Activated CD4-positive, CD25-positive, alpha-beta regulatory T cell treated with anti-CD3 and anti-CD28 coated beads, Interleukin-2, amount 50 U/mL, for 72 hours (primary cell): ENCODE results near the gene COX5B.
A peak's percentile ranks its signal among the peaks of the same experiment; 100 is the strongest.
"Not testable (repeated sequence)": the region's sequence is repeated elsewhere in the genome, so short reads cannot be mapped to it uniquely, and the experiment has no call there.

ENCODE experiments used
- DNase-seq: peaks from one replicate; pipeline ENCODE4 v3.0.0; 2021

COX5B gene

GRCh38 chr2:97645695-97646629 lies at the start of gene COX5B:
Gene COX5B, plus strand, starts transcription at chr2:97646062. Its CDS starts 25 bp downstream, at chr2:97646087.
- DNase-seq = peak; percentile 98

GRCh38 chr2:97596180-97596579 lies 49.7 kb upstream of the COX5B start:
- not testable (repeated sequence) for DNase-seq

- DNase-seq = not testable (repeated sequence)
Observed at GRCh38 chr2:97601537-97601936, 44.3 kb upstream of the COX5B start.

- not testable (repeated sequence) for DNase-seq
Observed at GRCh38 chr2:97605109-97605508, 40.8 kb upstream of the COX5B start.

- DNase-seq = not testable (repeated sequence)
Observed at GRCh38 chr2:97605524-97606339, 40.1 kb upstream of the COX5B start.

GRCh38 chr2:97608745-97609144 lies 37.1 kb upstream of the COX5B start:
- DNase-seq = not testable (repeated sequence)

GRCh38 chr2:97611895-97612294 lies 34.0 kb upstream of the COX5B start:
- DNase-seq = not testable (repeated sequence)

GRCh38 chr2:97615746-97616145 lies 30.1 kb upstream of the COX5B start:
- not testable (repeated sequence) for DNase-seq

GRCh38 chr2:97617911-97618310 lies 28.0 kb upstream of the COX5B start:
- no peak for DNase-seq

GRCh38 chr2:97618939-97619827 lies 26.7 kb upstream of the COX5B start:
- not testable (repeated sequence) for DNase-seq

GRCh38 chr2:97620492-97620891 lies 25.4 kb upstream of the COX5B start:
- DNase-seq = not testable (repeated sequence)

GRCh38 chr2:97622976-97623375 lies 22.9 kb upstream of the COX5B start:
- not testable (repeated sequence) for DNase-seq

- DNase-seq = not testable (repeated sequence)
Observed at GRCh38 chr2:97625354-97626048, 20.4 kb upstream of the COX5B start.

GRCh38 chr2:97626049-97626430 lies 19.8 kb upstream of the COX5B start:
- not testable (repeated sequence) for DNase-seq

GRCh38 chr2:97644023-97644717 lies 1.7 kb upstream of the COX5B start:
- no peak for DNase-seq

- DNase-seq = no peak
Observed at GRCh38 chr2:97645112-97645694, 659 bp upstream of the COX5B start.

- DNase-seq = no peak
Observed at GRCh38 chr2:97646977-97647376, 1.1 kb downstream of the COX5B start.

GRCh38 chr2:97651114-97651513 lies 5.3 kb downstream of the COX5B start:
- no peak for DNase-seq

- no peak for DNase-seq
Observed at GRCh38 chr2:97653473-97653872, 7.6 kb downstream of the COX5B start.

- DNase-seq = no peak
Observed at GRCh38 chr2:97653874-97654273, 8.0 kb downstream of the COX5B start.

GRCh38 chr2:97654309-97654708 lies 8.4 kb downstream of the COX5B start:
- no peak for DNase-seq
